GM12878 (cell line): ENCODE measurements around the gene HYCC2.

Source experiments
- BHLHE40 ChIP-seq, 2 experiments: fragments of 450-650 bp in 1 of 2; IDR thresholded peaks; 2 replicates each; pipeline ENCODE4 v1.6.1; 2011 to 2017; ENCODE audit warnings: low read depth in 2 of 2, borderline replicate concordance in 1 of 2, improper control_type of control experiment in 1 of 2, low read length in 1 of 2, mild to moderate bottlenecking in 1 of 2
- CTCF ChIP-seq, 3 experiments: IDR thresholded peaks in 2 of 3; conservative IDR thresholded peaks in 1 of 3; 2 replicates each; pipeline ENCODE4 v1.5.1; 2011; ENCODE audit warnings: low read depth in 3 of 3, low read length in 3 of 3, mild to moderate bottlenecking in 3 of 3, control low read depth in 2 of 3, moderate library complexity in 2 of 3, inconsistent platforms in 1 of 3, mixed read lengths in 1 of 3; ENCODE audit not compliant: control insufficient read depth in 2 of 3, insufficient read depth in 1 of 3; ENCODE audit errors: extremely low read depth in 1 of 3
- EZH2 ChIP-seq: IDR thresholded peaks from 2 replicates; pipeline ENCODE4 v1.6.1; 2012; ENCODE audit warnings: low read depth, mild to moderate bottlenecking, control low read depth, inconsistent platforms, low read length, borderline replicate concordance; ENCODE audit not compliant: control insufficient read depth
- JUND ChIP-seq: IDR thresholded peaks from 2 replicates; pipeline ENCODE4 v1.6.1; 2012; ENCODE audit warnings: low read depth, mild to moderate bottlenecking, low read length, improper control_type of control experiment, moderate library complexity
- MYC ChIP-seq: IDR thresholded peaks from 2 replicates; pipeline ENCODE4 v1.6.1; 2011; ENCODE audit warnings: mild to moderate bottlenecking, low read length, moderate library complexity, inconsistent platforms; ENCODE audit not compliant: insufficient read depth, insufficient replicate concordance, insufficient read length, severe bottlenecking
- PKNOX1 ChIP-seq: fragments of 450-650 bp; IDR thresholded peaks from 2 replicates; pipeline ENCODE4 v1.6.1; 2016; ENCODE audit warnings: mild to moderate bottlenecking
- POLR2A ChIP-seq: IDR thresholded peaks from 2 replicates; pipeline ENCODE4 v1.6.1; 2011; ENCODE audit warnings: low read depth, mild to moderate bottlenecking, low read length
- POLR2AphosphoS5 ChIP-seq: IDR thresholded peaks from 2 replicates; pipeline ENCODE4 v1.6.1; 2011; ENCODE audit warnings: mild to moderate bottlenecking, low read length, inconsistent platforms
- REST ChIP-seq: IDR thresholded peaks from 2 replicates; pipeline ENCODE4 v1.6.1; 2012; ENCODE audit warnings: mild to moderate bottlenecking, low read depth, low read length
- SIN3A ChIP-seq: IDR thresholded peaks from 2 replicates; pipeline ENCODE4 v1.6.1; 2012; ENCODE audit warnings: low read depth, low read length, improper control_type of control experiment
- SPI1 ChIP-seq: IDR thresholded peaks from 2 replicates; pipeline ENCODE4 v1.6.1; 2011; ENCODE audit warnings: low read depth, mild to moderate bottlenecking, low read length, moderate library complexity, borderline replicate concordance; ENCODE audit not compliant: insufficient read depth
- YY1 ChIP-seq: IDR thresholded peaks from 2 replicates; pipeline ENCODE4 v1.6.1; 2011; ENCODE audit warnings: low read depth, mild to moderate bottlenecking, low read length

- TF ChIP-seq POLR2AphosphoS5 (no peak), REST (no peak), SIN3A (no peak), PKNOX1 (no peak), CTCF (IDR thresholded peaks at IDR 0.05 in 2 of 3, conservative IDR thresholded peaks at IDR 0.05 in 1 of 3; ENCODE audit: control insufficient read depth in 2 of 3, extremely low read depth in 1 of 3, insufficient read depth in 1 of 3, low read depth in 3 of 3, low read length in 3 of 3) (no peak), EZH2 (no peak), JUND (no peak), BHLHE40 (IDR thresholded peaks at IDR 0.05; ENCODE audit: borderline replicate concordance in 1 of 2, low read depth in 2 of 2, low read length in 1 of 2) (no peak), POLR2A (no peak), MYC (no peak), SPI1 (no peak), YY1 (no peak)
These were observed 24.6 kb downstream of the HYCC2 start for GRCh38 chr2:201046881-201047280.
